ENCODE measurements around the gene NRSN1.

GRCh38 chr6:24186349-24186748 lies 60.3 kb downstream of the NRSN1 start:
- TF ChIP-seq GATA3 (IDR thresholded peaks at IDR 0.05; ENCODE audit: low read depth, low read length) (no peak), GATA2 (IDR thresholded peaks at IDR 0.05; ENCODE audit: low read depth, low read length) (no peak)

All from SH-SY5Y (cell line).